PFSK-1 (cell line): ENCODE results near the gene MRPL54.

Source experiments
- FOXP2 ChIP-seq: optimal IDR thresholded peaks from 2 replicates; pipeline ENCODE3; 2011; ENCODE audit warnings: borderline replicate concordance, control low read depth, inconsistent platforms; ENCODE audit not compliant: insufficient read depth; ENCODE audit errors: extremely low read length, extremely low read depth
- POLR2AphosphoS5 ChIP-seq: IDR thresholded peaks from 2 replicates; pipeline ENCODE4 v1.6.1; 2012; ENCODE audit warnings: low read depth, mild to moderate bottlenecking, control low read depth, low read length, moderate library complexity
- REST ChIP-seq, 2 experiments: IDR thresholded peaks; 2 replicates each; pipeline versions ENCODE4 v1.6.1 to v1.8.0; 2011 to 2012; ENCODE audit warnings: low read depth in 2 of 2, low read length in 2 of 2, control low read depth in 1 of 2, inconsistent platforms in 1 of 2, mild to moderate bottlenecking in 1 of 2, moderate library complexity in 1 of 2; ENCODE audit not compliant: insufficient read depth in 1 of 2
- SIN3A ChIP-seq: IDR thresholded peaks from 2 replicates; pipeline ENCODE4 v1.6.1; 2012; ENCODE audit warnings: mild to moderate bottlenecking, low read length, moderate library complexity, borderline replicate concordance; ENCODE audit not compliant: insufficient read depth
- TAF1 ChIP-seq: IDR thresholded peaks from 2 replicates; pipeline ENCODE4 v1.6.1; 2012; ENCODE audit warnings: low read length, control low read depth, borderline replicate concordance; ENCODE audit not compliant: insufficient read depth

MRPL54 gene

GRCh38 chr19:3803114-3803888 is 40.8 kb downstream of the MRPL54 start:
- TF ChIP-seq REST (IDR thresholded peaks at IDR 0.05; ENCODE audit: insufficient read depth in 1 of 2, low read depth in 2 of 2, low read length in 2 of 2) (no peak), FOXP2 (no peak), POLR2AphosphoS5 (no peak), SIN3A (no peak), TAF1 (no peak)

- no peak for TF ChIP-seq REST (IDR thresholded peaks at IDR 0.05; ENCODE audit: insufficient read depth in 1 of 2, low read depth in 2 of 2, low read length in 2 of 2)
- no peak for TF ChIP-seq TAF1
- TF ChIP-seq FOXP2: no peak
- TF ChIP-seq POLR2AphosphoS5: no peak
- TF ChIP-seq SIN3A: no peak
Observed at GRCh38 chr19:3803986-3804385, 41.5 kb downstream of the MRPL54 start.

- TF ChIP-seq REST (IDR thresholded peaks at IDR 0.05; ENCODE audit: insufficient read depth in 1 of 2, low read depth in 2 of 2, low read length in 2 of 2) (no peak), POLR2AphosphoS5 (no peak), TAF1 (no peak), FOXP2 (no peak), SIN3A (no peak)
Observed at GRCh38 chr19:3804429-3804828, 41.9 kb downstream of the MRPL54 start.

GRCh38 chr19:3805859-3806258 is 43.4 kb downstream of the MRPL54 start:
- no peak for TF ChIP-seq SIN3A
- TF ChIP-seq POLR2AphosphoS5: no peak
- no peak for TF ChIP-seq REST (IDR thresholded peaks at IDR 0.05; ENCODE audit: insufficient read depth in 1 of 2, low read depth in 2 of 2, low read length in 2 of 2)
- no peak for TF ChIP-seq TAF1
- TF ChIP-seq FOXP2: no peak

GRCh38 chr19:3807131-3807480 is 44.6 kb downstream of the MRPL54 start:
- TF ChIP-seq REST (IDR thresholded peaks at IDR 0.05; ENCODE audit: insufficient read depth in 1 of 2, low read depth in 2 of 2, low read length in 2 of 2): no peak
